NCI-H748 (cell line): ENCODE measurements around the gene ZNF511.
A peak's percentile ranks its signal among the peaks of the same experiment; 100 is the strongest.
"Not testable (repeated sequence)": the region's sequence is repeated elsewhere in the genome, so short reads cannot be mapped to it uniquely, and the experiment has no call there.

ENCODE experiments used
- DNase-seq: peaks from one replicate; lab custom pipeline; 2025; ENCODE audit not compliant: unreplicated experiment; lab: John Stamatoyannopoulos, UW

ZNF511 gene

DNA sequence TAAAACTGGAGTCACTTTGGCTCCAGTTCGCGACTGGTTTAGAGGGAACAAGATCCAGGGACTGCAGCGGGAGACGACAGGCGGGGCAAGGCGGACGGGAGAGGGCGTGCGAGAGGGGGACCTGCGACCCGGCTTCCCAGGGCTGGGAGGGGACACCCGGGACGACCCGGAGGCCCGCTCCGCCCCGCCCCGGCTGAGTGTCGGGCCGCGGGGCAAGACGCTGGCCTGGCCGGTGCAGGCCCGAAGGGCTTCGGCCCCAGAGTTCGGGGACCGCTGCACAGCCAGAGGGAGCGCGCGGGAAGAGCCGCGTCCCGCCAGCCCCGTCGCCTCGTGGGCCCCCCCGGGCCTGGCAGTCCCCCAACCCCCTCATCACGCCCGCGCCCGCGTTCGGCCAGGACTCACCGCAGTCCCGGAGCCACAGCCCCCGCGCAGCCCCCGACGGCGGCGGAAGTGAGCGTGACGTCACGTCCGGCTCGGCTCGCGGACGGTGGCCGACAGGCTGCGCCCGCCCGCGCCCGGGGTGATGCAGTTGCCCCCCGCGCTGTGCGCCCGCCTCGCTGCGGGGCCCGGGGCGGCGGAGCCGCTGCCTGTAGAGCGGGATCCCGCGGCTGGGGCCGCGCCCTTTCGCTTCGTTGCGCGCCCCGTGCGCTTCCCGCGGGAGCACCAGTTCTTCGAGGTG lies at the start of gene ZNF511, which contains the start of gene TUBGCP2:
TSS of gene ZNF511 (plus strand) at position 494 of the 679 bp plus-strand sequence. CDS start at position 524, 30 bp downstream.
TSS of gene TUBGCP2 (minus strand) at position 452 of the 679 bp plus-strand sequence. CDS start 5,931 bp downstream, outside the sequence.
- peak; percentile 80 for DNase-seq

DNA sequence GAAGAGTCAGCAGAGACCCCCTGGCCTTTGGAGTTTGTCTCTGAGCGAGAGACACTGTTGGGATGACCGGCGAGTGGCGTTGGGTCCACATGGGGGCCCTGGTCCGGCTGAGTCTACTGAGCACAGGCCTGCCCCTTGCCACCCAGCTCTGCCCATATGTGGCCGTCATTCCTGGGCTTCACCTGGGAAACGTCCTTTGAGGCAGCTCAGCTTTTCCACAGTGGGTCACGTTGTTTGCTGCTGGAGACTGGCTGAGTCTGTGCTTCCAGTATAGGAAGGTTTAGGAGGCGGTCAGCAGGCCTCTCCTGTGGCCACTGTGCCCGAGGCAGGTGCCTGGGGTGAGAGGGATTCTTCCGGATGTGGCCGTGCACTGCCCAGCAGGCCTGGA lies 49.1 kb upstream of the ZNF511 start:
- DNase-seq, result no peak

DNA sequence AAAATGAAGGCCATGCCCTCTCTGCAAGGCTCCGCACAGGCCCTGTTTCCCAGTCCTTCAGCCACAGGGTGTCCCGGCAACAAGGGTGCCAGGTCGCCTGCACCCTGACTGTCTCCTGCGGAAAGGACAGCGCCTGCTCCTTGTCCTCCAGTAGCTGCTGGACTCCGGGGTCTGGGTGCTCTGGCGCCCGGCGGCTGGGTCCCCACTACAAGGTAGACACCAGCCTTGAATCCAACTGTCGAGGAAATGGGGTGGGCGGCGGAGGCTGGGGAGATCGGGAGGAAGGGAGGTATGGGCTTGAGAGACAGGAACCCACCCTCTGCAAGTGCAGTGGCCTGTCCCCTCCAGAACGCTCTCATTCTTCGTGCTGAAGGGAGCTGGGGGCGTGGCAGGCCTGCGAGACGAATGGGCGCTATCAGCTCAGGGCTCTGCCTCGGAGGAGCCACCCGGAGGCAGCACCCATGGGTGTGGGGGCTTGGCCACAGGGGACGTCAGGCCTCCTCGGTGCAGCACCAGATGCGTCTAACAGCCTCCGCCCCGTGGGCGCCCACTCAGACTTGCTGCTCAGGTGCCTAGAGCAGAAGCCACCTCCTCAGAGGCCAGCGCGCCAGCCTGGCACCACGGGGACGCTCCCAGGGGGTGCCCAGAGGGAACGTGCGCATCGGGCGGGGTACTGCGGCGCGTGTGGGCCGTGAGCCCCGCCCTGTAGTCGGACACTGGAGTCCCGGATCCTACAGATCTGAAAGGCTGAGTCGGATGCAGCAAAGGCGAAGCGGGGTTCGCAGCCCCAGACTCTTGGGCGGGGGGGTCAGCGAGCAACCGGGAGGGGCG lies 47.6 kb upstream of the ZNF511 start:
- DNase-seq, result peak; percentile 50

- DNase-seq, result peak; percentile 80
Observed at GRCh38 chr10:133261726-133262325, 46.9 kb upstream of the ZNF511 start.

- DNase-seq, result peak; percentile 63
Observed at GRCh38 chr10:133262696-133263095, 46.0 kb upstream of the ZNF511 start.

- DNase-seq, result no peak
Observed at GRCh38 chr10:133263674-133264073, 45.0 kb upstream of the ZNF511 start.

DNA sequence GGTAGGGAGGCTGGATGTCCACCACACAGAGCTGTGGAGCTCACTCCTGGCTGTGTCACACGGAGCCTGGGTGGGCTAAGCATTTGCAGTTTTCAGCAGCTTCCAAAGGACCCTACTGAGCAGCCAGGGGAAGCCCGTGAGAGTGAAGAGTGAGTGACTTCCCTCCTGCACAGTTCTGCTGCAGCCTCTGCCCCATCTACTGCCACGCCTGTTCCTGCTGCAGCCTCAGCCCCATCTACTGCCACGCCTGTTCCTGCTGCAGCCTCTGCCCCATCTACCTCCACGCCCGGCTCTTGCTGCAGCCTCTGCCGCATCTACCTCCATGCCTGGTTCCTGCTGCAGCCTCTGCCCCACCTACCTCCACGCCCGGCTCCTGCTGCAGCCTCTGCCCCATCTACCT lies 44.3 kb upstream of the ZNF511 start:
- no peak for DNase-seq

GRCh38 chr10:133265052-133265451 lies 43.7 kb upstream of the ZNF511 start:
- not testable (repeated sequence) for DNase-seq

DNA sequence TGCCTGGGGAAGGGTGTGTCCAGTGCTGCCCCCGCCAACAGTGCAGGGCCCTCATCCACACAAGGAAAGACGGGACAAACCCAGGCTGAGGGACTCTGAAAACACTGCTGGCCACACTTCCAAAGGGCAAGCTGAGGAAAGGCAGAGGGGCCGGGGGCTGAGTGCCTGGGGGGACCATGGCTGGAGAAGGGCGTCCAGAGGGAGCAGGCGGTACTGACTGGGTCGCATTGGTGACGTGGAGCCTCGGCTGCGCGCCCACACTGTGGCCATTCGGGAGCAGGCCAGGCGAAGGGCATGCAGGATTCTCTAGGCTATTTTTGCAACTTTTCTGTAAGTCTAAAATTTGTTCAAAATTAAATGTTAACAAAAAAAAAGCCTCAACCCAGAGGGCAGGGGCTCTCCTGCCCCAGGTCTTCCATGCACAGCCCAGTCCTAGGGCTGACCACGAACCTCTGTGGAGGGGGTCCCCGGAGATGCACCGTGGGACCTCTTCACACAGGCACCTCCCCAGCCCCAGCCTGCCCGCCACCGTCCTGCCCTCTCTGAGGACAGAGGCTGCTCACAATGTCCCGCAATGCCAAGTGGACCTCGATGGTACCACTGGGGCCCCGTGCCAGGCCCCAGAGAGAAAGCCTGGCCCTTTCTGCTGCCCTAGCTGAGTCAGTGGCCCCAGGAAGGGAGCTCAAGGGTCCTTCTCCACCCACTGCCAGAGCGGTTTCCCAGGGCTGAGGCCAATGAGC lies 42.5 kb upstream of the ZNF511 start:
- DNase-seq, result no peak

DNA sequence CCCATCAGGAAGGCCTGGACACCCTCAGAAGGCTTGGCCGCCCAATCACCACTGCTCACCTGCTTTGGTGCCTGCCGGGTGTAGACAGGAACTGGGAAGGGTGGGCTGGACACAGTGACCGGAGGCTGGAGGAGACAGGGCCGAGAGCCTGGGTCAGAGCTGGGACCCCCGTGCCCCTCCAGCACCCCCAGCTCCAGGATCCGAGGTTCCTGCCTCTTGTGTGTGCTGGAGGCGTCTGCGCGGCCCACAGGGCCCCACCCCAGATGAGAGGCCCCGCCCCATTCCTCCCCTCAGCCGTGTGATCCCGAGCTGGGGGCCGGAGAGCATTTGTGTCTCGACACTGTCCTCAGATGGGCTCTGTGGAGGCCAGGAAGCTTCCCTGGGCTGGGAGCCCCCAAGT lies 41.4 kb upstream of the ZNF511 start:
- DNase-seq, result no peak

- no peak for DNase-seq
Observed at GRCh38 chr10:133267829-133268228, 40.9 kb upstream of the ZNF511 start.

- DNase-seq, result no peak
Observed at GRCh38 chr10:133268532-133268931, 40.2 kb upstream of the ZNF511 start.

DNA sequence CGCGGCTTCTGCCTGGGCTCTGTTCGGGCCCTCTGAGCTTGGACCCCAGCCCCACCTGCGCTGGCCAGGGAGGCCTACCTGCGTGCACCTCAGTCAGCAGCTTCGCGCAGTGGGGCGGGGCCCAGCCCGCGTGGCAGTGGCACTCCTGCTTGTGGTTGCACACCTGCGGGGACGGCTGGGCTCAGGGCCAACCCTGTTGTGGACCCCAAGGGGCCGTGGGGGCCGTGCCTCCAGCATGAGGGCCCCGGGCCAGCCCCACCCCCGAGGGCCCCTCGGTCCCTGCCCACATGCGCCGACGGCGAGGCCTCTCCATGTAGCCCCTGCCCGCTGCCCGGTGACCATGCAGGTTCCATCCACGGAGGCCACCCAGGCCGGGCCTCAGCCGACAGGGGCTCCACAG lies 39.3 kb upstream of the ZNF511 start:
- DNase-seq, result no peak

- DNase-seq, result no peak
Observed at GRCh38 chr10:133270204-133270603, 38.5 kb upstream of the ZNF511 start.

DNA sequence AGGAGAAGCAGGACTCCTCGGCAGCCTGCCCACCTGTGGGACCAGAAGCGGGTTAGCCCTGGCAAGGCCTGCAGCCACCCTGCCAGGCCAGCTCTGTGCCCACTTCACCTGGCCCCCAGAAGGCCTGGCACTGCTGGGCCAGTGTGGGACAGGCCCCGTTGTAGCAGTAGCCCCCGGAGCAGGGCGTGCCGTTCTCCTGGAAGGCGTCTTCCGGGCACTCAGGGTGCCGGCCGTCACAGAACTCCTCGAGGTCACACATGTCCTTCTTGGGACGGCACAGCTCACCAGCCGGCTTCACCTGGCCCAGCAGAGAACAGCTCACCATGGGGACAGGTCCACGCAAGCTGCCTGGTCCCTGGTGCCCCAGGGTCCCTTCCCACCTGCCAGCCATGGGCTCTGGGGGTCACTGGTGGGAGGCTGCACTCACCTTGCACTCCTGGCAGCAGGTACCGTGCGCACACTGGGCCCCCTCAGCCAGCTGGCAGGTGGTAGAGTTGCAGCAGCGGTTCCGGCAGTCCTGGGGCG lies 37.9 kb upstream of the ZNF511 start:
- DNase-seq, result no peak

GRCh38 chr10:133271521-133272300 lies 37.0 kb upstream of the ZNF511 start:
- DNase-seq, result no peak

DNA sequence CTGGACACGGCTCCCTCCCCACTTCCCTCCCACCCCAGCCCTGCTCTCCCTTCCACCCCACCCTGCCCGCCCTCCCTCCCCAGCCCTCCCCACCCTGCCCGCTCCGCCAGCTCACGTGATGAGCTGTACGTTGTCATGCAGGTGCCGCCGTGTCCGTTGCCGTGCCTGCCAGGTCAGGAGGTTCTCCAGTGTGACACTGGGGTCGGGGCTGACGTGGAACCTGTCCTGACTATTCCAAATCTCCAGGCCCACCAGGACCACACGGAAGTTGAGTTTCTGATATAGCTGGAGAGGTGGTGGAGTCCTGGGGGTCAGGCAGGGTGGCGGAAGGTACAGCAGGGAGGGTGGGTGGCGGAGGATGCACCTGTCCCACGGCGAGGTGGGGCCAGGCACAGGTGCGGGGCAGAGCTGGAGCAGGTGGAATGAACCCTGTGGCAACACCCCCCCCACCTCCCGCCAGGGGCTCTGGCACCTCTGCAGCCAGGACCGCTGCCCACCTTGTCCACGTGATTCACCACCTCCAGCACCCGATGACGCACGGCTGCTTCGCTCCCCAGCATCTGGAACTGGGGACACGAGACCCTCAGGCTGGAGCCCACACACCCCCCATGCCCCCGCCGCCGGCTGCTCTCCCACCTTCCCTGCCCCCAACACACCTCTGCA lies 36.3 kb upstream of the ZNF511 start:
- no peak for DNase-seq

GRCh38 chr10:133272964-133273420 lies 35.7 kb upstream of the ZNF511 start:
- no peak for DNase-seq

DNA sequence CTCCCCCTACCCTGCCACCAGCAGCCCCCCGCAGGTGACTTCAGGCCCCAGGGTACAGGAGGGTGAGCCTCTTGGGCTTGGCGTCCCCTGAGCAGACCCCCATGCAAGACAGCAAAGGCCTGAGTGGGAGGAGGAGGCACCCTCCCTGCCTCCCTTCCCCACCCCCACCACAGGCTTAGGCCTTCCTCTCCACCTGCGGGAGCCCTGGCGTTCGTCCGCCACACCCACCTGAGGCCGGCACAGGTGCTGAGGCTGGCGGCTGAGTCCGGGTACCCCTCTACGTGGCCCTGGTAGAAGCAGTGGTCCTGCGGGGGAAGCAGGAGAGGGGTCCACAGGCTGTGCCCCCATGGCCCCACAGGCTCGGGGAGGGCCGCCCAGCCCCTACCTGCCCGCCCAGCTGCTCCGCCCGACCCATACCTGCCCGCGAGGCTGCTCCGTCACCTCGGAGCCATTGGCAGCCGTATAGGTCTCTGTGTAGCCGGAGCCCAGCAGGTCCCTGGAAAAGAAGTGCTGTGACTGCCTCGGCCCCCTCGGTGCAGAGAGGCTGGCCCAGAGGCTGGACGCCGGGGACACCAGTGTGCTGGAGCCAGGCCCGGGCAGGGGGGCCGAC lies 35.1 kb upstream of the ZNF511 start:
- DNase-seq, result no peak
